ENCODE data around the gene AADACL3.
"Not testable (repeated sequence)": the region's sequence is repeated elsewhere in the genome, so short reads cannot be mapped to it uniquely, and the experiment has no call there.

The AADACL3 gene

DNA sequence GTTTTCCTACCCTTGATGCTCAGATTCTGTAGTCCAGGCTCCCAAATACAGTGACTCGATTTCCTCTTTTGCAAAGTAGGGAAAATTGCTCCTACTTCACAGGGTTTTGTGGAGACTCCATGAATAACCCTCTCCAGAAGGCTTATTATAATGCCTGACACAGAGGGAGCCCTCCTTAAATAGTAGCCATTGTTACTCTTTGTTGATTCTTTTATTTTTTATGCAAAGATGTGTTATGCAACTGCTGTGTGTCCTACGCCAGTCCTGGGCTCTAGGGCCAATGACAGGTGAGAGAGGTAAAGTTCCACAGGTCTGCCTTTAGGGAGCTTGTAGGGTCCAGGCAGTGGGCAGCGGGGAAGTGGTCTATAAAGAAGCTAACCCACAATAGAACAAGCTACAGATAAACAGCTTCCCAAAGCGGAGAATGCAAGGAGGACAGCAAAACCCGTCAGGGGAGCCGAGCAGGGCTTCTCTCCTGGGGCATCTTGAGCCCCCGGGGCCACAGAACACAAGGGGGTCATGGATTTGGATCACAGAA is 1.5 kb downstream of the AADACL3 start:
- no peak overlapping the region for H3K4me3 ChIP-seq (ENCODE audit: low read depth, low read length)
- TF ChIP-seq POLR2A (IDR thresholded peaks at IDR 0.05; ENCODE audit: extremely low read depth, insufficient read length) = no peak
- no peak for TF ChIP-seq MYC (IDR thresholded peaks at IDR 0.05; ENCODE audit: low read depth, low read length)
- no peak for TF ChIP-seq MAX (IDR thresholded peaks at IDR 0.05; ENCODE audit: low read depth, low read length)
- TF ChIP-seq, protein P1, sequence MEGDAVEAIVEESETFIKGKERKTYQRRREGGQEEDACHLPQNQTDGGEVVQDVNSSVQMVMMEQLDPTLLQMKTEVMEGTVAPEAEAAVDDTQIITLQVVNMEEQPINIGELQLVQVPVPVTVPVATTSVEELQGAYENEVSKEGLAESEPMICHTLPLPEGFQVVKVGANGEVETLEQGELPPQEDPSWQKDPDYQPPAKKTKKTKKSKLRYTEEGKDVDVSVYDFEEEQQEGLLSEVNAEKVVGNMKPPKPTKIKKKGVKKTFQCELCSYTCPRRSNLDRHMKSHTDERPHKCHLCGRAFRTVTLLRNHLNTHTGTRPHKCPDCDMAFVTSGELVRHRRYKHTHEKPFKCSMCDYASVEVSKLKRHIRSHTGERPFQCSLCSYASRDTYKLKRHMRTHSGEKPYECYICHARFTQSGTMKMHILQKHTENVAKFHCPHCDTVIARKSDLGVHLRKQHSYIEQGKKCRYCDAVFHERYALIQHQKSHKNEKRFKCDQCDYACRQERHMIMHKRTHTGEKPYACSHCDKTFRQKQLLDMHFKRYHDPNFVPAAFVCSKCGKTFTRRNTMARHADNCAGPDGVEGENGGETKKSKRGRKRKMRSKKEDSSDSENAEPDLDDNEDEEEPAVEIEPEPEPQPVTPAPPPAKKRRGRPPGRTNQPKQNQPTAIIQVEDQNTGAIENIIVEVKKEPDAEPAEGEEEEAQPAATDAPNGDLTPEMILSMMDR (IDR thresholded peaks at IDR 0.05; ENCODE audit: low read depth, low read length) = no peak
- DNase-seq (ENCODE audit: low read depth) = no peak

- TF ChIP-seq MYC (IDR thresholded peaks at IDR 0.05; ENCODE audit: low read depth, low read length) = no peak
- no peak for TF ChIP-seq MAX (IDR thresholded peaks at IDR 0.05; ENCODE audit: low read depth, low read length)
- TF ChIP-seq, protein P1 (IDR thresholded peaks at IDR 0.05; ENCODE audit: low read depth, low read length) = no peak
- TF ChIP-seq POLR2A (IDR thresholded peaks at IDR 0.05; ENCODE audit: extremely low read depth, insufficient read length) = no peak
- no peak for DNase-seq (ENCODE audit: low read depth)
Measured at GRCh38 chr1:12722626-12723025, 6.7 kb downstream of the AADACL3 start.

DNA sequence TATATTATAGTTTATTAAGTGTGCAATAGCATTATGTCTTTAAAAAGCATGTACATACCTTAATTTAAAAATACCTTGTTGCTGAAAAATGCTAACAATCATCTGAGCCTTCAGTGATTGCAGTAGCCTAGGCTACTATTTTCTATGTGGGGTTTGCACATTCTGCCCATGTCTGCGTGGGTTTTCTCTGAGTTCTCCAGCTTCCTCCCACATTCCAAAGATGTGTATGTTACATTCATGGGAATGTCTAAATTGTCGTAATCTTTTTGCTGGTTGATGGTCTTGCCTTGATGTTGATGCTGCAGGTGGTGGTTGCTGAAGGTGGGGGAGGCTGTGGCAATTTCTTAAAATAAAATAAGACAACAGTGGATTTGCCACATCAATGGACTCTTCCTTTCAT is 12.5 kb downstream of the AADACL3 start:
- TF ChIP-seq, protein P1 (IDR thresholded peaks at IDR 0.05; ENCODE audit: low read depth, low read length) = no peak
- TF ChIP-seq POLR2A (IDR thresholded peaks at IDR 0.05; ENCODE audit: extremely low read depth, insufficient read length) = no peak
- DNase-seq (ENCODE audit: low read depth) = no peak
- no peak overlapping the region for H3K4me3 ChIP-seq (ENCODE audit: low read depth, low read length)

More at GRCh38 chr1:12722626-12723025, 6.7 kb downstream of the AADACL3 start:
- no peak overlapping the region for H3K4me3 ChIP-seq (ENCODE audit: low read depth, low read length)

DNA sequence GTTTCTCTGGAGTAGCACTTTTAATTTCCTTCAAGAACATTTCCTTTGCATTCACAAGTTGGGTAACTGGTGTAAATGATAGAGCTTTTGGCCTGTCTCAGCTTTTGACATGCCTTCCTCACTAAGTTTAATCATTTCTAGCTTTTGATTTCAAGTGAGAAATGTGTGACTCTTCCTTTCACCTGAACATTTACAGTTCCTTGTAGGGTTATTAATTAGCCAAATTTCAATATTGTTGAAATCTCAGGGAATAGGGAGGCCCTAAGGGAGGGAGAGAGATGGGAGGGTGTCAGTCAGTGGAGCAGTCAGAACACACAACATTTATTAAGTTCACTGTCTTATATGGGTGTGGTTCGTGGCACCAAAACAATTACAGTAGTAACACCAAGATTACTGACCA is 14.2 kb downstream of the AADACL3 start:
- TF ChIP-seq MYC (IDR thresholded peaks at IDR 0.05; ENCODE audit: low read depth, low read length) (no peak), POLR2A (IDR thresholded peaks at IDR 0.05; ENCODE audit: extremely low read depth, insufficient read length) (no peak), MAX (IDR thresholded peaks at IDR 0.05; ENCODE audit: low read depth, low read length) (no peak)
- TF ChIP-seq, protein P1 (IDR thresholded peaks at IDR 0.05; ENCODE audit: low read depth, low read length) = no peak
- DNase-seq (ENCODE audit: low read depth) = no peak
- H3K4me3 ChIP-seq (ENCODE audit: low read depth, low read length) = no peak overlapping the region

DNA sequence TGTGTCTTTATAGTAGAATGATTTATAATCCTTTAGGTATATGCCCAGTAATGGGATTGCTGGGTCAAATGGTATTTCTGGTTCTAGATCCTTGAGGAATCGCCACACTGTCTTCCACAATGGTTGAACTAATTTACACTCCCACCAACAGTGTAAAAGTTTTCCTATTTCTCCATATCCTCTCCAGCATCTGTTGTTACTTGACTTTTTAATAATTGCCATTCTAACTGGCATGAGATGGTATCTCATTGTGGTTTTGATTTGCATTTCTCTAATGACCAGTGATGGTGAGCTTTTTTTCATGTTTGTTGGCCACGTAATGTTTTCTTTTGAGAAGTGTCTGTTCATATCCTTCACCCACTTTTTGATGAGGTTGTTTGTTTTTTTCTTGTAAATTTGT is 15.2 kb downstream of the AADACL3 start:
- not testable (repeated sequence) for H3K4me3 ChIP-seq (ENCODE audit: low read depth, low read length); DNase-seq (ENCODE audit: low read depth)

GRCh38 chr1:12734651-12735050 is 18.7 kb downstream of the AADACL3 start:
- no peak for DNase-seq (ENCODE audit: low read depth)
- no peak overlapping the region for H3K4me3 ChIP-seq (ENCODE audit: low read depth, low read length)
- TF ChIP-seq, protein P1 (IDR thresholded peaks at IDR 0.05; ENCODE audit: low read depth, low read length) = no peak
- TF ChIP-seq POLR2A (IDR thresholded peaks at IDR 0.05; ENCODE audit: extremely low read depth, insufficient read length) (no peak), MAX (IDR thresholded peaks at IDR 0.05; ENCODE audit: low read depth, low read length) (no peak), MYC (IDR thresholded peaks at IDR 0.05; ENCODE audit: low read depth, low read length) (no peak)
